ENCODE measurements around the gene PADI2.

GRCh38 chr1:17068789-17069188, 50.5 kb downstream of the PADI2 start:
- TF ChIP-seq CTCF (IDR thresholded peaks at IDR 0.05; ENCODE audit: low read depth, low read length, missing input control) (no peak), REST (IDR thresholded peaks at IDR 0.05) (no peak), SP1 (IDR thresholded peaks at IDR 0.05) (no peak), JUND (IDR thresholded peaks at IDR 0.05) (no peak), TAF1 (conservative IDR thresholded peaks at IDR 0.05) (no peak), GABPA (IDR thresholded peaks at IDR 0.05 in 1 of 2, conservative IDR thresholded peaks at IDR 0.05 in 1 of 2) (no peak), EGR1 (IDR thresholded peaks at IDR 0.05; ENCODE audit: low read depth in 2 of 2) (no peak), FOXA2 (IDR thresholded peaks at IDR 0.05) (no peak), MAX (IDR thresholded peaks at IDR 0.05) (no peak), ZBTB33 (IDR thresholded peaks at IDR 0.05) (no peak), YY1 (IDR thresholded peaks at IDR 0.05) (no peak), RAD21 (IDR thresholded peaks at IDR 0.05) (no peak)

Measured in liver (tissue), 3 donors.